ENCODE measurements around the gene ASPN.

- TF ChIP-seq CTCF (IDR thresholded peaks at IDR 0.05; ENCODE audit: low read length) (no peak), EZH2 (IDR thresholded peaks at IDR 0.05; ENCODE audit: borderline replicate concordance, low read length) (no peak)
These were observed 5.3 kb downstream of the ASPN start for GRCh38 chr9:92476962-92477361.

Data from OCI-LY1 (cell line).